Spinal cord (tissue), 10 donors: ENCODE measurements around the gene PRR19. TPM values are rescaled to one million over a fixed set of nuclear protein-coding genes. Genes with fewer than 3 reads are reported as not detected.

Experiments used
- DNase-seq, 6 donors: peaks; one replicate each; pipeline versions ENCODE4 v3.0.0 to v3.0.0-alpha.2; 2013 to 2015; ENCODE audit warnings: low spot score in 6 of 6, low read depth in 4 of 6
- H3K27ac ChIP-seq: one replicate; pipeline ENCODE4 v1.5.1; 2013; ENCODE audit warnings: low read depth, low read length, control low read depth
- H3K27me3 ChIP-seq: one replicate; pipeline ENCODE4 v1.6.1; 2013; ENCODE audit warnings: low read length; ENCODE audit not compliant: control insufficient read depth, insufficient read depth
- H3K36me3 ChIP-seq: one replicate; pipeline ENCODE4 v1.6.1; 2013; ENCODE audit warnings: low read length; ENCODE audit not compliant: control insufficient read depth, insufficient read depth
- H3K4me1 ChIP-seq: one replicate; pipeline ENCODE4 v1.6.1; 2013; ENCODE audit warnings: low read length; ENCODE audit not compliant: control insufficient read depth, insufficient read depth
- H3K4me3 ChIP-seq: one replicate; pipeline ENCODE4 v1.5.1; 2013; ENCODE audit warnings: low read depth, low read length, control low read depth
- H3K9me3 ChIP-seq: one replicate; pipeline ENCODE4 v1.6.1; 2013; ENCODE audit warnings: low read length; ENCODE audit not compliant: control insufficient read depth, insufficient read depth
- WGBS: methylation state at CpG from one replicate; pipeline ENCODE4 v1.1.5; 2013; ENCODE audit warnings: missing lambda C conversion rate; ENCODE audit not compliant: insufficient coverage; 5-methylcytosine and 5-hydroxymethylcytosine counted together
- polyA plus RNA-seq, 2 donors: library from polyadenylated mRNA; unstranded; fragments of 120-200 nt; gene quantifications; one replicate each; pipeline ENCODE4 v1.2.1, GENCODE V29; 2013; ENCODE audit not compliant: insufficient read length in 2 of 2
- total RNA-seq, 2 donors: library from RNA; depleted of rRNA in 1 of 2; stranded (reverse); fragments of 120-200 nt in 1 of 2; fragments of >200 nt in 1 of 2; gene quantifications; one replicate each; pipeline versions ENCODE4 v1.2.3 to v1.2.4, GENCODE V29; 2013 to 2014
- donor health status: healthy.

Gene PRR19
- total and polyA plus RNA-seq, 4 donors, result 0.30 to 6.9 (median 4.0) TPM

GRCh38 chr19:42294471-42295137, 7.3 kb upstream of the PRR19 start:
- H3K27ac ChIP-seq, result no peak overlapping the region
- no peaks in the 10 kb centered on the region for H3K27me3 ChIP-seq
- WGBS, result 85% methylated on average over 18 of the region's 24 CpGs
- no peak for DNase-seq
- no peaks in the 10 kb centered on the region for H3K9me3 ChIP-seq
- no peak overlapping the region for H3K4me3 ChIP-seq
- H3K36me3 ChIP-seq, result peaks cover 89% of the 10 kb centered on the region
- no peaks in the 10 kb centered on the region for H3K4me1 ChIP-seq

GRCh38 chr19:42295342-42295741, 6.6 kb upstream of the PRR19 start:
- H3K4me1 ChIP-seq, result peaks cover 6% of the 10 kb centered on the region
- no peak for DNase-seq
- no peak overlapping the region for H3K27ac ChIP-seq
- H3K9me3 ChIP-seq, result no peaks in the 10 kb centered on the region
- no peaks in the 10 kb centered on the region for H3K27me3 ChIP-seq
- no peak overlapping the region for H3K4me3 ChIP-seq
- WGBS, result 62% methylated on average over 2 of the region's 5 CpGs
- H3K36me3 ChIP-seq, result peaks cover 87% of the 10 kb centered on the region

- Histone ChIP-seq H3K4me3 (no peak overlapping the region), H3K36me3 (peaks cover 81% of the 10 kb centered on the region), H3K4me1 (peaks cover 11% of the 10 kb centered on the region), H3K27me3 (no peaks in the 10 kb centered on the region), H3K9me3 (no peaks in the 10 kb centered on the region), H3K27ac (no peak overlapping the region)
- DNase-seq, result peak in 2 of 6 donors; percentile 83 to 84
- WGBS, result 72% methylated on average over 4 of the region's 6 CpGs
Observed at GRCh38 chr19:42295831-42296525, 6.0 kb upstream of the PRR19 start.

- peaks cover 70% of the 10 kb centered on the region for H3K36me3 ChIP-seq
- WGBS, result 98% methylated on average over 10 of the region's 15 CpGs
- no peak overlapping the region for H3K4me3 ChIP-seq
- H3K27me3 ChIP-seq, result no peaks in the 10 kb centered on the region
- H3K27ac ChIP-seq, result no peak overlapping the region
- no peak for DNase-seq
- peaks cover 19% of the 10 kb centered on the region for H3K4me1 ChIP-seq
- H3K9me3 ChIP-seq, result no peaks in the 10 kb centered on the region
Observed at GRCh38 chr19:42297039-42297438, 4.9 kb upstream of the PRR19 start.

- Histone ChIP-seq H3K4me1 (peaks cover 29% of the 10 kb centered on the region), H3K9me3 (no peaks in the 10 kb centered on the region), H3K27me3 (no peaks in the 10 kb centered on the region), H3K36me3 (peaks cover 16% of the 10 kb centered on the region), H3K27ac (peak overlapping the region; percentile 70), H3K4me3 (peak overlapping the region; percentile 94)
- 9% methylated on average over 4 of the region's 11 CpGs for WGBS
- DNase-seq, result no peak
Observed at GRCh38 chr19:42303101-42303464, 1.2 kb downstream of the PRR19 start.

GRCh38 chr19:42303876-42304275, 1.9 kb downstream of the PRR19 start:
- Histone ChIP-seq H3K36me3 (peaks cover 8% of the 10 kb centered on the region), H3K27me3 (no peaks in the 10 kb centered on the region), H3K4me3 (no peak overlapping the region), H3K9me3 (no peaks in the 10 kb centered on the region), H3K27ac (no peak overlapping the region), H3K4me1 (peaks cover 29% of the 10 kb centered on the region)
- 97% methylated on average over 5 of the region's 8 CpGs for WGBS
- no peak for DNase-seq

GRCh38 chr19:42306646-42307045, 4.7 kb downstream of the PRR19 start:
- Histone ChIP-seq H3K27ac (no peak overlapping the region), H3K4me1 (peaks cover 19% of the 10 kb centered on the region), H3K27me3 (no peaks in the 10 kb centered on the region), H3K9me3 (no peaks in the 10 kb centered on the region), H3K36me3 (peaks cover 12% of the 10 kb centered on the region), H3K4me3 (no peak overlapping the region)
- DNase-seq, result no peak
- WGBS, result 89% methylated on average over 15 of the region's 22 CpGs

GRCh38 chr19:42309686-42310085, 7.8 kb downstream of the PRR19 start:
- Histone ChIP-seq H3K36me3 (peaks cover 16% of the 10 kb centered on the region), H3K27ac (no peak overlapping the region), H3K27me3 (no peaks in the 10 kb centered on the region), H3K9me3 (no peaks in the 10 kb centered on the region), H3K4me1 (peaks cover 26% of the 10 kb centered on the region), H3K4me3 (no peak overlapping the region)
- no peak for DNase-seq
- WGBS, result 89% methylated on average over 14 of the region's 14 CpGs

- H3K9me3 ChIP-seq, result no peaks in the 10 kb centered on the region
- WGBS, result 63% methylated on average over 1 of the region's 2 CpGs
- H3K36me3 ChIP-seq, result peaks cover 31% of the 10 kb centered on the region
- peak overlapping the region; percentile 15 for H3K27ac ChIP-seq
- peak in 1 of 6 donors; percentile 45 for DNase-seq
- no peaks in the 10 kb centered on the region for H3K27me3 ChIP-seq
- H3K4me1 ChIP-seq, result peaks cover 28% of the 10 kb centered on the region
- H3K4me3 ChIP-seq, result no peak overlapping the region
Observed at GRCh38 chr19:42311657-42312056, 9.7 kb downstream of the PRR19 start.

GRCh38 chr19:42312370-42312769, 10.4 kb downstream of the PRR19 start:
- Histone ChIP-seq H3K4me1 (peaks cover 28% of the 10 kb centered on the region), H3K4me3 (no peak overlapping the region), H3K27ac (no peak overlapping the region), H3K27me3 (no peaks in the 10 kb centered on the region), H3K36me3 (peaks cover 36% of the 10 kb centered on the region), H3K9me3 (no peaks in the 10 kb centered on the region)
- DNase-seq, result no peak
- 87% methylated on average over 4 of the region's 5 CpGs for WGBS
